Subcutaneous adipose tissue (tissue), 4 donors: ENCODE data around the gene TRAF3. TPM values are rescaled to one million over a fixed set of nuclear protein-coding genes. Genes with fewer than 3 reads are reported as not detected.

Experiments used
- total RNA-seq, 4 donors: library from RNA; depleted of rRNA; stranded (reverse); fragments of >200 nt; gene quantifications; one replicate each; pipeline ENCODE4 v1.1.0, GENCODE V29; 2016
- TF ChIP-seq, protein P1 (sequence below): fragments of 450-650 bp; IDR thresholded peaks from one replicate; pipeline ENCODE4 v1.5.1; 2016; ENCODE audit warnings: low read depth, mild to moderate bottlenecking, control low read depth, antibody characterized with exemption, moderate library complexity

TRAF3 gene
- total RNA-seq, 4 donors from 2014 or later = 11.0 to 21.0 (median 14.0) TPM

DNA sequence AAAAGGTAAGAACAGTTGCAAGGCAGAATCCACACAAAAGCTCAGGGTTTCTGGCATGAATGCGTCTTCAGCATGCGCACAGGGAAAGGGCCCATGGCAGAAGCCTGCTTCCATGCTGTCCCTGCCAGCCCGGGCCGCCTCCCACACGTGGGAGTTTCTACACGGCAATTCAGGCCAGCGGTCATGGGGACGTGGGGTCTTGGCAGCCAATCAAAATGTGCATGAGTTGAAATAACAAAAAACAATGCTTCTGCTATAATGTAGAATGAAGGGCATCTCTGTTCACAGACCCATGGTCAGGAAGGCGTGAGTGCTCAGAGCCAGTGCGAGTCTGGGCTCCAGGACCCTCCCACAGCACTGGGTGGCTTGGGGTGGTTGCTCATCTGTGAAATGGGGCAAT lies 173.8 kb downstream of the TRAF3 start:
- TF ChIP-seq, protein P1, sequence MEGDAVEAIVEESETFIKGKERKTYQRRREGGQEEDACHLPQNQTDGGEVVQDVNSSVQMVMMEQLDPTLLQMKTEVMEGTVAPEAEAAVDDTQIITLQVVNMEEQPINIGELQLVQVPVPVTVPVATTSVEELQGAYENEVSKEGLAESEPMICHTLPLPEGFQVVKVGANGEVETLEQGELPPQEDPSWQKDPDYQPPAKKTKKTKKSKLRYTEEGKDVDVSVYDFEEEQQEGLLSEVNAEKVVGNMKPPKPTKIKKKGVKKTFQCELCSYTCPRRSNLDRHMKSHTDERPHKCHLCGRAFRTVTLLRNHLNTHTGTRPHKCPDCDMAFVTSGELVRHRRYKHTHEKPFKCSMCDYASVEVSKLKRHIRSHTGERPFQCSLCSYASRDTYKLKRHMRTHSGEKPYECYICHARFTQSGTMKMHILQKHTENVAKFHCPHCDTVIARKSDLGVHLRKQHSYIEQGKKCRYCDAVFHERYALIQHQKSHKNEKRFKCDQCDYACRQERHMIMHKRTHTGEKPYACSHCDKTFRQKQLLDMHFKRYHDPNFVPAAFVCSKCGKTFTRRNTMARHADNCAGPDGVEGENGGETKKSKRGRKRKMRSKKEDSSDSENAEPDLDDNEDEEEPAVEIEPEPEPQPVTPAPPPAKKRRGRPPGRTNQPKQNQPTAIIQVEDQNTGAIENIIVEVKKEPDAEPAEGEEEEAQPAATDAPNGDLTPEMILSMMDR = no peak

GRCh38 chr14:102951799-102952198 lies 174.6 kb downstream of the TRAF3 start:
- TF ChIP-seq, protein P1 = no peak

- TF ChIP-seq, protein P1 = no peak
Observed at GRCh38 chr14:102952276-102952675, 175.0 kb downstream of the TRAF3 start.

DNA sequence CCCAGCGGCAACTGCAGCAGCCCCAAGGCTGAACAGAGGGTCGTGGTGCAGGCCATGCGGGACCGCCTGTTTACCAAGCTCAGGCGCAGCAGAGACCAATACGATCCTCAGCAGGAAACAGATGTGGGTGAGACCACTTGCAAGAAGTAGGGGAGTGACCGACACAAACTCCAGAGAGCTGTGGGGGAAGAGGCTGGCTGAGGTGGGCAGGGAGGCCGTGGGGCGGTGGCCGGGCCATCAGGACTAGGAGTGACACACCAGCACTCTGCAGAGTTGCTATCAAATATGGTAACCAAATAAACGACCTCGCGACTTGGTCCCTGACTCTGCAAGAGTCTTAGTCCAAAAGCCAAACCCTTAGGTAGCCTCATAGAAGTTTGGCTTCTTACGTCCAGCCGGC lies 175.9 kb downstream of the TRAF3 start:
- TF ChIP-seq, protein P1 = no peak

- TF ChIP-seq, protein P1 = no peak
Observed at GRCh38 chr14:102954081-102954789, 177.0 kb downstream of the TRAF3 start.

DNA sequence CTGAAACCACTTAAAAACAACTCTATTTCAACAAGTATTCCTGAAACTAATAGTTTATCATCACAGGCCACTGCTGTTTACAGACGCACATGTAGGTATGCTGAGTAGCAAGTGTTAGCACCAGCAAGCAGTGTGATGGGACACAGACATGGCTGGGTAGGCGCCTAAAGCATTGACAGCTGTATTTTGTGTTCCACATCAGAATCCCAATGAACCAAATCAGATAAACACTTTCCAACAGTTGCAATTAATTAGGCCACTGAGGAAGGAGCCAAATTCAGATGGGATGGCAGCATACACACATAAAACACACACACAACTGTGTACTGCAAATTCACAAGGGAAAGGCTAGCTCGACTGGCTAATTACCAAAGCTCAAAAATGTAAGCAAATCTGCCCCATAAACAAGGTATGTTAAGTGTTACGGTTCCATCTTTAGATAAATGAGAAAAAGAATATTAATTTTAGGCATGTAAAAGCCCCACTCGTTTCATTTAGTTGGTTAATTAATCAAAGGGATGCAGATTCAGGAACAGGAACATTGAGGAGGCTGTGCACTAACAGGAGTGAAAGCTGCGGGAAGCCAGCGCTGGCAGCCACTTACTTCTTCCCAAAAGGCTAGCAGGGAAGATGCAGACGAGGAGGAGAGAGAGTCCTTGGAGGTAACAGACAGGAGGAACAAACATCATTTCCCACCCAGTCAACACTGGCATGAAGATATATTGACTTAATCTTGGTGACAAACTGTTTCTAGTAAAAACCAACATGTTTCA lies 178.6 kb downstream of the TRAF3 start:
- TF ChIP-seq, protein P1 = no peak

- TF ChIP-seq, protein P1 = no peak
Observed at GRCh38 chr14:102957222-102957621, 180.0 kb downstream of the TRAF3 start.
